Cerebellar cortex (tissue), 1 donor: ENCODE measurements around the gene NSUN6.

Experiments used
- DNase-seq: peaks from one replicate; pipeline ENCODE4 v3.0.0-alpha.2; 2015; ENCODE audit warnings: low spot score

The NSUN6 gene, protein sequence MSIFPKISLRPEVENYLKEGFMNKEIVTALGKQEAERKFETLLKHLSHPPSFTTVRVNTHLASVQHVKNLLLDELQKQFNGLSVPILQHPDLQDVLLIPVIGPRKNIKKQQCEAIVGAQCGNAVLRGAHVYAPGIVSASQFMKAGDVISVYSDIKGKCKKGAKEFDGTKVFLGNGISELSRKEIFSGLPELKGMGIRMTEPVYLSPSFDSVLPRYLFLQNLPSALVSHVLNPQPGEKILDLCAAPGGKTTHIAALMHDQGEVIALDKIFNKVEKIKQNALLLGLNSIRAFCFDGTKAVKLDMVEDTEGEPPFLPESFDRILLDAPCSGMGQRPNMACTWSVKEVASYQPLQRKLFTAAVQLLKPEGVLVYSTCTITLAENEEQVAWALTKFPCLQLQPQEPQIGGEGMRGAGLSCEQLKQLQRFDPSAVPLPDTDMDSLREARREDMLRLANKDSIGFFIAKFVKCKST

DNA sequence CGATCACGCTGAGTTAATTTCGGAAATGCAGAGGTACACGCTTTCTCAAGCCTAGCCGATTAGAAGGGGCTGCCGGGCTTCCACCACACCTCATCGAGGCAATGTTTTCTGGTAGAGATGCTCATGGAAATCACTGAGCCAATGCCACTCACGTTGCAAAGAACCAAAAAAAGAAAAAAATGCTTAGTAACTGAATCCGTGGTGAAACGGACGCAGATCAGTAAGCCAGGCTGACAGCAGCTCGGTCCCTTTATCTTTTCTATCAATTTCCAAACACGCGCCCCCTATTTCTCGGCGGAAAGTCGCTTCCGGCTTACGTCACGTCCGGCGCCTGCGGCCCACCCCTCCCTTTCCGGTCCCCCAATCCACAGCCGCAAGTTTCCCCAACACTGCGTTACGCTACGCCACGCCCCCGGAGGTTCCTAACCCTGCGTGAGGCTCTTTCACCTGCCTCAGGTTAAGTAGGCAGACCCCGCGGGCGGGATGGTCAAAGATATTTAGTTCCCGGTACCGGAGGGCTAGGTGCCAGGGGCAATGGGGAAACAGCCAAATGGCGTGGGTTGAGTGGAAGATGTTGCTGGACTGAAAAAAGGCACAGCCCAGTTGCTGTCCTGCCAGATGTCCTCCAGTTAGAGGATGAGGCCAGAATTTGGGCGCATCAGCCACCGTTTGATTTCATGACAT is at the start of gene NSUN6:
NSUN6 (minus strand) TSS at position 264 of the 684 bp plus-strand sequence. CDS start 384 bp downstream, outside the sequence.
- DNase-seq, result peak; percentile 91

DNA sequence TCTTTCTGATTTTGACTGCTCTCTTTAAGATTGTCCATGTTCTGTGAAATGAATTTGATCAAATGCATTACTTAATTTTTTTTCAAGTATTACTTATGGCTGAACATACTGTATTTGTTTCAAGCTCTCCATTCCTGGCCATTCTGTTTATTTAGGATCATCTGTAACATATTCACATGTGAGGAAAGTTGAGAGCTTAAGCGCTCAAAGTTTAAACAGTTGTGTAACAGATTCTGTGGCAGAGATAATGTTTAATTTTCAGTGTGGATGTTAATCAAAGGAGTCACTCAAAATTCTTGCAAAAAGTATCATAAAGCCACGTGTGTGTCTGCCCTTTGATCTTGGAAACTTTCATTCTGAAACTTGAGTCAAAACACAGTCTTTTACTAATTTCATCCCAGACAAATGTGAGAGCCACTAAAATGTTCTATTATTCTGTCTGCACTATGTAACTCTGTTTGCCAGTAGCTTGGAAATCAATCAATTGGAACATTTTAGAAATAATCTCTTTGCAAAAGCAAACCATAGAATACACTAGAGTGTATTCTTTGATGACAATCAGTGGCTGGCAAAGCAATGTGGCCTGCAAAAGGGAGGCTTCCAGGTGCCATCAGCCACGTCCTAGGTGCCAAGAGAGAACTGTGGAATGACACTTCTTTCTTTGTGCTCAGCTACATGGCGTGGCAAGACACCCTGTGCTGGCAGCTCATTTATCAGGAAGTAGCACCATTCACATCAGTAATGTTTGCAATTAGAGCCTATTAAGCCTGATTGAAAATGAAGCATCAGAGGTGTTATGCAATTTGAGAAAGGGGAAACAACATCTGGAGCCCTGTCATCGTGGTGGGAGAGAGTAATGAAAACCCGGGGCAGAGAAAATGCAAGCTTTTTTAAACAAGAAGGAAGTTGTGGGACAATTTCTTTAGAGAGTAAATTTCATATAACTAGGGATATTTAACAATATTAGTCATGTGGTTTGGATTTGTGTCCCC is 48.8 kb upstream of the NSUN6 start:
- DNase-seq, result no peak

DNA sequence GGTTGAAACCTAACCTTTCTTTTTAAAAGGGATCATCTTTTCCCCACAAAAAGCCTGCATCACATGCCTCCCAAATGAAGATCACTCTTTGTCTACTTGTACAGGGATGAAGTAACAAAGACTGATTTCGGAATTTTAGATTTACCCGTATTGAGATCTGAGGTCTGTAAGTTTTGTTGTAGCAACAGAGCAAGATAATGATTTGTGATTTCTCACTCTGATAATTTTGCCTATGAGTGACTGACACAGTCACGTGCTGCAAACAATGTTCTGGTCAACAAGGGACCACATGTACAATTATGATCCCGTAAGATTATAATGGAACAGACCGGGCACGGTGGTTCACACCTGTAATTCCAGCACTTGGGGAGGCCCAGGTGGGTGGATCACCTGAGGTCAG is 39.2 kb upstream of the NSUN6 start:
- DNase-seq, result no peak

DNA sequence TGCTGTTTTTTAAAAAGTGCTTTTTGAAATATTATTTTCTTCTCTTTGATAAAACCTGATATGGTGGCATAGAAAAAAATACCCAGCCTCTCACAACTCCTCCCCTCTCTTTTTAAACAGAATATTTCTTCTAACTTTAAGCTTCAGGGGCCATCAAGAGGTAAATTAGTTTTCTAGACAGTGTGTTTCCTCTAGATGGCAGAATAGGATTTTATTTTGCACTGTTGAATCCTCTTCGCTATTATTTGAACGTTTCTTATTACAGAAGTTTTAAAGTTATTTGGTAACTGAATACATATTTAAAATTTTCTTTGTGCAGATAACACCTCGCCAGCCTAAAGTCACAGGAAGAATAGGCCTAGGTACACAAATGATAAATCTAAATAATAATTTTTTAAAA is 38.1 kb upstream of the NSUN6 start:
- peak; percentile 10 for DNase-seq

DNA sequence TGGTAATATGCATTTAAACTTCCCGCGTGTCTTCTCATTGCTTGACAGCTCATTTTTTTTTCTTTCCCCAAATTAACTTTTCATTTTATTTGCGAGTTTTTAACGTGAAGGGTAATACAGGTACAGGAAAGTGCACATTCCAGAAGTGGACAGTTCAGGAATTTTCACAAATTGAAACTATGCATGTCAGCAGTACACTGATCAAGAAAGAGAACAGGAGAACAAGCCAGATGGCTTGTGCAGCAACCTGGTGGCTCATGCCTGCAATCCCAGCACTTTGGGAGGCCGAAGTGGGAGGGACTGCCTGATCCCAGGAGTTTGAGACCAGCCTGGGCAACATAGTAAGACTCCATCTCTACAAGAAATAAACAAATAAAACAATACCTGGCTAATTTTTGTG is 36.3 kb upstream of the NSUN6 start:
- DNase-seq, result no peak

DNA sequence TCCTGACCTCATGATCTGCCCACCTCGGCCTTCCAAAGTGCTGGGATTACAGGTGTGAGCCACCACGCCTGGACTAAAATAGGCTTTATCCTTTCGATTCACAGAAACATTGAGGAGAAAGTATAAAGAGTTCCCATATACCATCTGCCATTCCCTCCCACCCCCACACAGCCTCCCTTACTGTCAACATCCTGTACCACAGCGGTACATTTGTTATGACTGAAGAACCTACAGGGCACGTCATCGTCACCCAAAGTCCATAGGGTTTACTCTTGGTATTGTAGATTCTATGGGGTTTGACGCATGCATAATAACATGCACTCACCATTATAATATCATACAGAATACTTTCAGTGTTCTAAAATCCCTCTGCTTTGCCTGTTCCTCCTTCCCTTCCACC is 35.8 kb upstream of the NSUN6 start:
- DNase-seq, result no peak

DNA sequence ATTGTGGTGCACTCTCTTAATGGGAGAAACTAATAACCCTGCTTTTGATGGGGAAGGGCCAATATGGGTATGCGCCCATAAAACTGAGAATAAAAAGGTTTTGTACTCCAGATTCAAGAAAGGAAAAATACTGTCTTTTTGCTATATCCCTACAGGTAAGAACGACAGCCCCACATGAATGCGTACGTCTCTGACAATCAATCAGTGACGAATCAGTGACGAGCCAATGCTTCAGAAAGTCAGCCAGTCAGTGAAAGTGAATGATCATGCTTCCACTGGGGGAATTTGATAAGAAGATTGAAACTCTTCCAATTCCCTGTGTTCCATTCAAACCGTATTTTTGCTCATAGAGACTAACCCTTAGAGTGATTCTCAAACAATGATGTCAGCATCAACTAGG is 34.2 kb upstream of the NSUN6 start:
- no peak for DNase-seq

DNA sequence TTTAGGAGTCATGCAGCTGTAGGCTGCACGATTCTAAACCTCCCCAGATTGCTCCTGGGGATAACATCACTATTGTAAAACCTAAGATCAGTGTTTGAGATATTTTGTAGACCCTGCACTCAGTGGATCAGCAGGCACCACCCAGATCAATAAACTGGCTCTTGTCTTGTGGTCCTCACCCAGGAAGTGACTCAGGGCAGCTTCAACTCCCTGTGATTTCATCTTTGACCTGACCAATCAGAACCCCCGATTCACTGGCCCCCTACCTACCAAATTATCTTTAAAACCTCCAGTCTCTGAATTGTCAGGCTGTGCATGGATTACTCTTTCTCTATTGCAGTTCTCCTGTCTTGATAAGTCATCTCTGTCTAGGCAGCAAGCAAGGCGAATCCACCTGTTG is 33.6 kb upstream of the NSUN6 start:
- no peak for DNase-seq

DNA sequence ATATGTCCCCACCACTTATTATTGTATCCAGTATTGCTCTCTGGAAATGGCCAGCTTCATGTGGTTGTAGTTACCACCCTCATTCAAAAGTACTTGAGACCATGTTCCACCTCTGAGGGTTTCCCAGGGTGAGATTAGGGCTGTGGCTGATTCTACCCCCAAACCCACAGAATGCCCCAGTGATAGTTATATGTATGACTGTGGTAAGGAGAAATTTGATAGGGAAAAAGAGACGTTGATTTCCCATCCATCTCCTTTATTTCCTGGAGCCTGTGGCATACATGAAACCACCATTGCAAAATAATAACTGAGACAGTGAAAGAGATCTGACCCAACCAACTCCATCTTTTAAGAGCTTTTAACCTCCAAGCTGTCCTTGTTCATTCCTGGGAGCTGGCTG is 33.0 kb upstream of the NSUN6 start:
- no peak for DNase-seq

DNA sequence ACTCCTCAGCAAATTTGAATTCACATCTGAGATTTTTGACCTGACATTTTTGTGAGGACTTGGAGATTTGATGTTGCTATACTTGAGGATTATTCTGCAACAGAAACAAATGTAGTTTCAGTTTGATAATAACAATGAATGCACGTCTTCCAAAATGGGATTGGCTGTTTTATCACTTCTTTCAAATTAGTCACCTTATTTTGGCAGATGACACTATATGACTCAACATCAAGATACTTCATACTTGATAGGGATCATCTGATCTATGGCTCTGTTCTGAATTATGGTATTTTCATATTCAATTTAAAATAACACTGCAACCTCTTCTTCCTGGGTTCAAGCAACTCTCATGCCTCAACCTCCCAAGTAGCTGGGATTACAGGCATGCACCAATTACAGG is 32.0 kb upstream of the NSUN6 start:
- DNase-seq, result no peak

DNA sequence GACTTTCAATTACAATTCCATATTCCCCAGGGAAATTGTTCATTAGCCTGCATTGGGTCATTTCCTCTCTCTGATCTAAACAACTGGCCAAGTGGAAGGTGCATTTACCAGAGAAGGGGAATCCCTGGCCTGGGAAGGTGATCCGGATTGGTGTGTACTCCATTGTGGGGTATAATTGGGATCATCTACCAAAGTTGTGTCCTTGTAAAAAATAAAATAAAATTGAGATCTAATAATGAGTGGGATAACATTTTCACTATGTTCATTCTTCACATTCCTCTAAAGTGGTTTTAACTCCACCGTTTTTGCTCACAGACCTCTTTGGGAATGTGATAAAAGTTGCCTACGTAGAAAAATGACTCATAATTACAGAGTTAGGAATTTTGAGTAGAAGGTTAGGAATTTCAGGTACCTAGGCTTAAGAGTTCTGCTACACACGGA is 30.6 kb upstream of the NSUN6 start:
- DNase-seq, result no peak

DNA sequence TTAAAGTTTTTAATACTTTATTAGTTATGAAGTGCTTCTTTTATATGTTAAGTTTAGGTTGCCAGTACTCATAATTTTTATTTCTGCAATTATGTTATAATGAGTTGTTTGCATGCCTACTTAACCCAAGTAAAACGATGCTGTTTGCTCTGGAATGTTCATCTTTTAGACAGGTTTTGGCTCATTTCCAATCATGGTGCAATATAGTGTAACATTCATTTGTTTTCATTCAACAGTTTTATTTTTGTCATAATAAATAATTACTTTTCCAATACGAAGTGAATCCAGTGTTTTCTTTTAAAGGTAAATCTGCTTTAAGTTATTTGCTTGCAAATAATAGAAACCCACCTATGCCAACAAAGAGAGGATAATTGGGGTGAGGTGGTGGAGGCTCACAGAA is 30.0 kb upstream of the NSUN6 start:
- no peak for DNase-seq

DNA sequence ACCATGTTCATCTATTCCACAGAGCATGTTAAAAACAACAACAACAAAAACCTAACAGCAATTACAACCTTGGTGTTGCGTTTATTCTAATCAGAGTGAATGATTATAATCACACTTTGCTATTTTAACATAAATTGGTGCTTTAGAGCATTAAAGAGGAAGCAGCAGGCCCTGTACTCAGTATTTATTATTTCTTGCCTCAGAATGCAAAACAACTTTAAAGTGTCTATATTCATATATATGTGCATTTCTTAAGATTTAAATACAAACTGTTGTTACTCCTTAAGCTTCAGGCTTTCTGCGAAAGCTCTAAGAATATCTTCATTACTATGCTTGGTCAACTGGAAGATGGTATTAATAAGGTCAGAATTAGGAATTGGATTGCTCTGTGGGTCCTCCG is 29.4 kb upstream of the NSUN6 start:
- no peak for DNase-seq

DNA sequence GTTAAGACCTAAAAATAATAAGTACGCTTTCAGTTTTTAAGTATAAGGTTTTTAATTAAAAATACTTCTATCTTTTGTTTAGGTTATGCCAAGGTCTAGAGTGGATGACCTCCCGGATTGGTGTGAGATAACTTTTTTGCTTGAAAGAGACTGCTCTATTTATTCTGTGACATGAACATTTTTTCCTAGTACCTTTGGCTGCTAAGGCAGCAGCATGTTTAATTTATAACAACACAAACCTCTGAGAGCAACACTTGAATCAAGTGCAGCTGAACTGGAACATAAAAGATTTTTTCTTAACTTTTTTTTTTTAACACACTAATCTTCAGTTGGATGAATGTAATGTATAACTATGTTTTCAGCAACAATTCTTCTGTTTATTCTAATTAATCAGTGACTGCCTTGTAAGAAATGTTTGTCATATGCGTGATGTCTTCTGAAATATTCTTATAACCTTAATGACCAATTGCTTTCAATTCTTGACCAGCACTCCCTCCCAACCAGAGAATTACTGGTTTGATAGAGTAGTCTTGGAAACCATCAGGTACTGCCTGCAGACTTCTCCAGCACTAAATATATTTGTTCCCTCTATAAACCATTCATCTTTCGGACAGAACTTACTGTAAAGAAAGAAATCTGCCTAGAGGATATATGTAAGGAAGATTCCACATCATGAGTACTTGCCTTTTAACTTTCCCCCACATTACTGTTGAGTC is 23.9 kb upstream of the NSUN6 start:
- DNase-seq, result no peak

DNA sequence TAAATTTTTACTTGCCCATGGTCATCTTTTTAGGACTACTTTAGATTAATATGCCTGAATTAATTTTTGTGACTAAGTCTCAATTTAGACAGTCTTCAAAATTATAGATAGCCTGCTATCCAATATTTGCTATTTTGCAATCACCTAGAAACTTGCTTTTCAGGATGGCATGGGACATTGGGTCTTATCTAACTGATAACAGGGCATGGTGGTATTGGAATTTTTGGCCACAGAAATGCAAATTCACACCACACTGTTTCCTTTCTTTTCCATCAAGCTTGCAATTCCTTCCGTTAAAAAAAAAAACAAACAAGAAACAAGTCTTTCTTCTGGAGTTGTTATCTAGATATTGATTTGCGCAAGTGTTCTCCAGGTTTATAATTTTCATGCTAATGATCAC is 16.6 kb upstream of the NSUN6 start:
- DNase-seq, result no peak

DNA sequence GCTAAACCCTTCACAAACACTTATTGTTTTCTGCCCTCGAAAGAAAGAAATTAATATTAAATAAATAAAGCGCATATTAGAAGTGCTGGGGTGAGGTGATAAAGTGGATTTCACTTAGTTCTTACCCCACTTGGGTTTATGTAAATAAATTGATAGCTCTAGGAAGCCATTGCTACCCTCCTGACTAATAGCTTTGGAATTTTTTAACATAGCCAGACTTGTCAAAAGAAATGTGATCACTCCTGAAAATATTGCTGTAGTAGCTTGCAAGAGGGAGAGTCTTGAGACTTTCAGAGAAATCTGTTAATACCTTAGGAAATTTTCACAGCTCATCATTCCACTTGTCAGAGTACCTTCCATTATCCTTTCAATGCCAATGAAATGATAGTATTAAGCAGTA is 15.4 kb upstream of the NSUN6 start:
- no peak for DNase-seq

DNA sequence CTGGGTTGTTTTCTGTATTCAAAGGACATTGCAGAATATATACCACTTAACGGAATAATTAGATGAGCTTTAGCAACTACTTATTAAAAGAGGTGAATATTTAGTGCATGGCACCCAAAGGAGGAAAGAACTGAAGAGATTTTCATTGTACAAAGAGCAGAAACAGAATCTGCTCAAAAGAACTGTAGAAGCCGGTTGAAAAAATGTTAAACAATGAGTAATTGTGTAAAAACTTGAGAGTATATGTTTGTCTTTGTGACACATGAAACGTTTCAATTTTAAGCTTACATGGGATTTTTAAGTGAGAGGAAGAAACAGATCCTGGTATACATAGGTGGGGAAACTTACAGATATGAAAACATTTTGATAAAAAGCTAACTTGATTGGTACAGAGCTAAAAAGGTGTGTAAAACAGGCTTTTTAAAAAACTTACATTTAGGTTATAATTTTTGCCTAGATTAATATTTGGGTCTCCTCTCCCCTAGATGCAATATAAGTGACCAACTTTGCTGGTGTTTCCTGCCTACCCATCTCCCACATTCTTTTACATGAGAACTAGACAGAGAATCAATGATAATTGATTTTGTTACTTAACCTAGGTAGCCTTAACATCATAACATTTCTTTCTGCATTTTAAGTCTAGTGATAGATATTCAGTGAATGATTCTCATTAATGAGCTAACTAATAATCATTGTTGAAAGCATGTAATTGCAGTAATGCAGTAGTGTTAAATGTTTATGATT is 14.6 kb upstream of the NSUN6 start:
- no peak for DNase-seq

DNA sequence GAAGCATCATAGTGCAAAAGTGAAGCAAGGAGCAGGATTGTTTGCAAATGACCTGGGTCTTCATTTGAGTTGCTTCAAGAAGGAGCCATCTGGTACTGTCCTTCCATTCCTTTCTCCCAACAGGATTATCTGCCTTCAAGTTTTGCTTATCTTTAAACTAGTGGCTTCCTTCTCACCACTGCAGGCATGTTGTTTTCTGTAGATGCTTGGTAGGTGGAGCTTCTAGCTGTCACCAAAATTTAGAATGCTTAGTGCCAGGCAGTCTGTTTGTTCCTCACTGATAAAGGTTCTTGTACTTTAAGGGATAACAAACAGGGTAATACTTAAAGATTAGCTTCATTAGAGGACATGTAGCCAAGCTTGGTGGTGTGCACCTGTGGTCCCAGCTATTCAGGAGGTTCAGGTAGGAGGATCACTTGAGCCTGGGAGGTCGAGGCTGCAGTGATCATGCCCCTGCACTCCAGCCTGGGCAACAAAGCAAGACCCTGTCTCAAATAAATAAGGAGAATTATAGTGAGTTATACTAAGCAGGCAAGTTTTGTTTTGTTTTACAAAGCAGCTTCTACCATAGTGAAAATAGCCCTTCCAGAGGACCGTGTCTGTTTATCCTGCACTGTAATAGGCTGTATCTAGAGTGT is 13.6 kb upstream of the NSUN6 start:
- DNase-seq, result no peak

DNA sequence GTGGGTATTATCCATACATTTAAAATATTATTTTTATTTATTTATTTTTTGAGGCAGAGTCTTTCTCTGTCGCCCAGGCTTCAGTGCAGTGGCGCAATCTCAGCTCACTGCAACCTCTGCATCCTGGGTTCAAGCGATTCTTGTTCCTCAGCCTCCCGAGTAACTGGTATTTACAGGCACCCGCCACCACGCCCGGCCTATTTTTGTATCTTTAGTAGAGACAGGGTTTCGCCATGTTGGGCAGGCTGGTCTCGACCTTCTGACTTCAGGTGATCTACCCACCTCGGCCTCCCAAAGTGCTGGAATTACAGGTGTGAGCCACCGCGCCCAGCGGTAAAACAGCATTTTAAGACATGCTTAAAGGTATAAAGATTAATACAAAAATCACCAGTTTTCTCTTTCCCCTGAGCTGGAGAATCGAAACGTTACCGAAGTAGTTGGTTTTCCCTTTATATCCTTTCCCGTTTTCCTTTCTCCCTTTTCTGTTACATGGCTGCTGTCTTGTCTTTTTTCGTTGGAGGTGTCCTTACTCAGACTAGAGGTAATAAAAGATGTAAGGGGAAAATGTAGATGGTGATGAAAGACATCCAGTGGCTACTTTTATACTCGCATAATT is 9.5 kb upstream of the NSUN6 start:
- DNase-seq, result no peak
